Measurements from ENCODE around the gene HIBADH.

- no peak for TF ChIP-seq CTCF (IDR thresholded peaks at IDR 0.05; ENCODE audit: extremely low read depth in 1 of 2, insufficient read depth in 1 of 2, low read depth in 1 of 2, low read length in 2 of 2)
- no peak for TF ChIP-seq EZH2 (IDR thresholded peaks at IDR 0.05; ENCODE audit: borderline replicate concordance, low read depth, low read length, severe bottlenecking)
- TF ChIP-seq MAX (IDR thresholded peaks at IDR 0.05; ENCODE audit: insufficient read depth, insufficient read length) = no peak
- no peak for TF ChIP-seq POLR2AphosphoS5 (IDR thresholded peaks at IDR 0.05; ENCODE audit: insufficient read depth, low read depth, low read length)
- TF ChIP-seq POLR2A (IDR thresholded peaks at IDR 0.05; ENCODE audit: low read depth, low read length) = no peak
- TF ChIP-seq JUN (IDR thresholded peaks at IDR 0.05; ENCODE audit: borderline replicate concordance, insufficient read depth, insufficient read length, low read depth) = no peak
- no peak for TF ChIP-seq GATA2 (IDR thresholded peaks at IDR 0.05; ENCODE audit: insufficient read depth, insufficient read length, low read depth, low read length)
Measured at GRCh38 chr7:27478556-27478955, 184.1 kb downstream of the HIBADH start.

Measured in endothelial cell of umbilical vein (primary cell).